ENCODE measurements around the gene THSD7A.

GRCh38 chr7:11449316-11449715 is 382.7 kb downstream of the THSD7A start:
- TF ChIP-seq CTCF (IDR thresholded peaks at IDR 0.05; ENCODE audit: low read length) = no peak
- TF ChIP-seq EZH2 (optimal IDR thresholded peaks at IDR 0.05; ENCODE audit: low read depth, low read length) = no peak
